ENCODE results near the gene AKR1C3.
"Not testable (repeated sequence)": the region's sequence is repeated elsewhere in the genome, so short reads cannot be mapped to it uniquely, and the experiment has no call there.

The AKR1C3 gene

DNA sequence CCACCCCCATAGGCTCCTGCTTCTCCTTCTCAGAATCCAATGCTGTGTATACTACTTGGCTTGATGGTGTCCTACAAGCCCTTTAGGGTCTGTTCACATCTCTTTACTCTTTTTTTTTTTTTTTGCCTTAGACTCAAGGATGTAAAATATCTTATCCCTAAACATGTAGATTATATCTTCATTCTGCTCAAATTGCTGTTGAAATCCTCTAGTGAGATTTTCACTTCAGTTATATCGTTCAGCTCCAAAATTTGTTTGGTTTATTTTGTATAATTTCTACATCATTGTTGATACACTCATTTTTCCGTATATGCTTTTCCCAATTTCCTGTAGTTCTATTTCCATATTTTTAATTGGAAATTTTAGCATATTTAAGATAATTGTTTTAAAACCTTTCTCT is 1.8 kb upstream of the AKR1C3 start:
- TF ChIP-seq, protein P1, sequence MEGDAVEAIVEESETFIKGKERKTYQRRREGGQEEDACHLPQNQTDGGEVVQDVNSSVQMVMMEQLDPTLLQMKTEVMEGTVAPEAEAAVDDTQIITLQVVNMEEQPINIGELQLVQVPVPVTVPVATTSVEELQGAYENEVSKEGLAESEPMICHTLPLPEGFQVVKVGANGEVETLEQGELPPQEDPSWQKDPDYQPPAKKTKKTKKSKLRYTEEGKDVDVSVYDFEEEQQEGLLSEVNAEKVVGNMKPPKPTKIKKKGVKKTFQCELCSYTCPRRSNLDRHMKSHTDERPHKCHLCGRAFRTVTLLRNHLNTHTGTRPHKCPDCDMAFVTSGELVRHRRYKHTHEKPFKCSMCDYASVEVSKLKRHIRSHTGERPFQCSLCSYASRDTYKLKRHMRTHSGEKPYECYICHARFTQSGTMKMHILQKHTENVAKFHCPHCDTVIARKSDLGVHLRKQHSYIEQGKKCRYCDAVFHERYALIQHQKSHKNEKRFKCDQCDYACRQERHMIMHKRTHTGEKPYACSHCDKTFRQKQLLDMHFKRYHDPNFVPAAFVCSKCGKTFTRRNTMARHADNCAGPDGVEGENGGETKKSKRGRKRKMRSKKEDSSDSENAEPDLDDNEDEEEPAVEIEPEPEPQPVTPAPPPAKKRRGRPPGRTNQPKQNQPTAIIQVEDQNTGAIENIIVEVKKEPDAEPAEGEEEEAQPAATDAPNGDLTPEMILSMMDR (IDR thresholded peaks at IDR 0.05; ENCODE audit: extremely low read depth, missing control alignments): no peak
- DNase-seq (ENCODE audit: low spot score): no peak

DNA sequence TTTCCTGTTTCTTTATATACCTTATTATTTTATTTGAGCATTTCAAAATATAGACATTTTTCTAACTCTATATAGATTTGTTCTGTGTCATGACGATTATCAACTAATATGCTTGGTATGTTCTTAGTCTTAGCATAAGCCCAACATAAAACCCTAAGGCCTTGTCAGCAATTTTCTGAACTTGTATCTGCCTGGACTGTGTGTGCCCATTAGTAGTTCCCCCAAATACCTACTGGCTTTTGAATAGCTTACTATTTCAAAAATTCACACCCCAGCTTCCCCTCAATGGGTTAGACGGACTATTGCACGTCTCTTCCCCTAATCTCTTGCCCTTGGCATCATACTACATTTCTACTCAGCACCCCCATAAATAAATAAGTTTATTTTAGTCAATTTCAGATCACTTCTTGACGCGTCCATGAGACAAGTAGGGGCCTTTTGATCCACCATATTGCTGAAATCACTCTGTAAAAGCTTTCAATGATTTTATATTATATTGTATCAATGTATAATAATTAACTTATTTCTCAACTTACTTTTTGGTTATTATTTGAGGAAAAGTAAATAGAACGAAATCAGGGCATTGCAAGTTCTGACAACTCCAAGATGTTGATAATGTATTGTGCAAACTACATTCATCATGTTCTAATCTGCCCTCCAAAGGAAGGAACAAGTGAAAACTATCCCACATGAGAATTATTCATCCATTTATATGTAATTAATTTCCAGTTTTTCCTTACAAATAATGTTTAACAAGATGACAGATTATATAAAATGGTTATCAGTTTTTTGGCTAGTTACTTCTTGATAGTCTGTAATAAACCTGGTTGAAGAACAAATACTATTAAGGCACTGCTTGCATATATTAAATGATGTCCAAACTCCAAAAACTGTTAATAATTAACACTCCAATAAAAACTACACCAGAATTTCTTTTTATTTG is 1.1 kb upstream of the AKR1C3 start:
- TF ChIP-seq, protein P1 (IDR thresholded peaks at IDR 0.05; ENCODE audit: extremely low read depth, missing control alignments): no peak
- no peak for DNase-seq (ENCODE audit: low spot score)

DNA sequence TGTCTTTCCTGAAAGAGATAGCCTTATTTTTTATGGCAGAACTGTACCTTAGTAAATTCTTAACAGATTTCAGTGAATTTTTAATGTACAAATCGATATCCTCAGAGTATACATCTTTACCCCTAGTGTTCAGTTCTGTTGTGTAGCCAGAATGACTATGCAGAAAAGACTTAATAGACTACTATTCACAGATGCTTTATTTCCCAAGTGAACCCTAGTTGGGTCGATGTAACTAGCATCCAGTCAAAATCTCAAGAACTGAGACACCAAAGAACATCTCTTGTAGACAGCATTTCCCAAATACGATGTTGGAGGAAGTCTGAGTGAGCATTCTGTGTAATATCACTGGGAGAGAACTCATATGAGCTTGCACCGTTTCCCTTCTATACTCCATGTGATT is 1.5 kb downstream of the AKR1C3 start:
- DNase-seq (ENCODE audit: low spot score): no peak
- TF ChIP-seq, protein P1 (IDR thresholded peaks at IDR 0.05; ENCODE audit: extremely low read depth, missing control alignments): no peak

DNA sequence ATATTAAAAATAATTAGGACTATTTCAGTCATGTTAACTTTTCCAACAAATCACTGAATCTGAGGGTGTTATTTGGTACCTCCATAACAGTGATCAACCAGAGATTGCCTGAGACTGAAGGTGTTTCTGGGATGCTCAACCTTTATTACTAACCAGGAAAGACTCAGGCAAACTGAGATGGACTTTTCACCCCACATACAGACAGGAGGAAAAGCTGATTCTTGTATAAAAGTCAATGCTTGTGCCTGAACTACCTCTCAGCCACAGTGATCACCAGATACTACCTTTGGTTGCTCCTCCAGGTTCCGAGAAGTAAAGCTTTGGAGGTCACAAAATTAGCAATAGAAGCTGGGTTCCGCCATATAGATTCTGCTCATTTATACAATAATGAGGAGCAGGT is 1.9 kb downstream of the AKR1C3 start:
- no peak for DNase-seq (ENCODE audit: low spot score)
- TF ChIP-seq, protein P1 (IDR thresholded peaks at IDR 0.05; ENCODE audit: extremely low read depth, missing control alignments): no peak

DNA sequence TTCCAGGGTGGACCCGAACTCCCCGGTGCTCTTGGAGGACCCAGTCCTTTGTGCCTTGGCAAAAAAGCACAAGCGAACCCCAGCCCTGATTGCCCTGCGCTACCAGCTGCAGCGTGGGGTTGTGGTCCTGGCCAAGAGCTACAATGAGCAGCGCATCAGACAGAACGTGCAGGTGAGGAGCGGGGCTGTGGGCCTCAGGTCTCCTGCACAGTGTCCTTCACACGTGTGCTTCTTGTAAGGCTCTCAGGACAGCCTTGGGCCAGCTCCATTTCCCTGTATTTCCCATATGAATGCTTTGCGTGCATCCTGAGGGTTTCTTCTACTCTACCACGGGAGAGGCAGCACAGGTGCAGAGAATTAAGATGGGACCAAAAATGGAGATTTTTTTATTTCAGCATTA is 8.3 kb downstream of the AKR1C3 start:
- DNase-seq (ENCODE audit: low spot score): not testable (repeated sequence)

DNA sequence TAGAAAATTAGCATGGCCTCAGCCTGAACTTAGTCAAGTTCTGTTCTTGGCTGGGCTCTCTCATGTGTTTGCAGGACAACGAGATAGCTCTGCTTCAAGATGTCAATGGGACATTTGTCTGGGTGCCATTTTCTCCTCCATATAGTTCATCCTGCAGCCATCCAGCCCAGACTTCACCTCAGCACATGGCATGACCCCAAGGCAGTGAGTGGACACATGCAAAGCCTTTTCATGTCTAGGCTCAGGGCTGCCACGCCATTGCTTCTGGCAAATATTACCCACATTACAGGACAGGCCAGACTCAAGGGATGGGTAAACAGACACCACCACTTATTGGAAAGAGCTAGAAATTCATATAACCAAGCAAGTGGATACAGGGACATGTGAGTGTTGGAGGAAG is 9.3 kb downstream of the AKR1C3 start:
- DNase-seq (ENCODE audit: low spot score): no peak
- TF ChIP-seq, protein P1 (IDR thresholded peaks at IDR 0.05; ENCODE audit: extremely low read depth, missing control alignments): no peak

DNA sequence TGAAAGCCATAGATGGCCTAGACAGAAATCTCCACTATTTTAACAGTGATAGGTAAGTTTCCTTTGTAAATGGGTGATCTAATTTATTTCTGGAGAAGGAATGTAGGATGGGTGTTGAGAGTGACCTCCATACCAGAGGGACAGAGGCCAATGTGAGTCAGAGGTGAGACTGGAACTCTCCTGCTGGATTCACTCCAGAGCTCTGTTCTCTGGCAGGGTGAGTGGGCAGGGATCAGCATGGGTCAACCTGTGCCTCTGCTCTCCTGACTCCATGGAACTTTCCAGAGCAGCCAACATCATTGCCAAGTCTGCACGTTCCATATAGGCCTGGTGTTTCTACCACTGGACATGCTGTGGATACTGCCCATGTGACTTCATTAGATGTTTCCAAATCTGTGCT is 11.4 kb downstream of the AKR1C3 start:
- TF ChIP-seq, protein P1 (IDR thresholded peaks at IDR 0.05; ENCODE audit: extremely low read depth, missing control alignments): no peak

DNA sequence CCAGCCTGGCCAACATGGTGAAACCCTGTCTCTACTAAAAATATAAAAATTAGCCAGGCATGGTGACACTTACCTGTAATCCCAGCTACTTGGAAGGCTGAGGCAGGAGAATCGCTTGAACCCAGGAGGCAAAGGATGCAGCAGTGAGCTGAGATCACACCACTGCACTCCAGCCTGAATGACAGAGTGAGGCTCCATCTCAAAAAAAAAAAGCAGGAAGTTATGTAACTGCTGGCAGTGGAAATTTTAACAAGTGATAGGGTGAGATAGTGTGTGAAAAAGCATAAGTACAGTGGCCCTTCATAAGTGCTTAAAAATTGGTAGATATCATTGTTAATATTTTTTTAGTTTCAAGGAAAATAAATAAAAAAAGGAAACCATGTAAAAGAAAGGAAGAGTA is 12.3 kb downstream of the AKR1C3 start:
- no peak for DNase-seq (ENCODE audit: low spot score)
- TF ChIP-seq, protein P1 (IDR thresholded peaks at IDR 0.05; ENCODE audit: extremely low read depth, missing control alignments): no peak

More for the DNA sequence above, 11.4 kb downstream of the AKR1C3 start:
- DNase-seq (ENCODE audit: low spot score): no peak
